ENCODE measurements around the gene BACH2.

The BACH2 gene

DNA sequence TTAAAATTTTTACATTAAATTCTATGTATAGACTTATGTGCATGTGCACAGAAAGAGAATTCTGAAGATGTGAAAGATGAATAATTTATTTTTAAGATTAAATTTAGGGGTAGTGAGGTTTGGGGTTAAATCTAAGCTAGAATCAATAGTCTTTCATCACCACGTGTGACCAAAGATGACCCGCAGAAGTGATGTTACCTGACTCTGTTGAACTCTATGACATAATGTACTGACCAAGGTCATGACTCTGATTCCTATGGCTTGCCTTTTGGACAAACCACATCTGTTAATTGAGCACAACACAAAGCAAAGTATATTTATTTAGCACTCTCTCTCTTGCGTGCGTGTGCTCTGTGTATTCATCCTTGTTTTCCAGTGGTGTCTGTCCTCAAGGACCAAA lies 150.6 kb downstream of the BACH2 start:
- no peak overlapping the region for H3K27ac ChIP-seq
- TF ChIP-seq ZFX (IDR thresholded peaks at IDR 0.05): no peak
- TF ChIP-seq CTCF (conservative IDR thresholded peaks at IDR 0.05): no peak

GRCh38 chr6:90144928-90145555 lies 151.6 kb downstream of the BACH2 start:
- H3K27ac ChIP-seq: no peak overlapping the region
- TF ChIP-seq ZFX (IDR thresholded peaks at IDR 0.05) (no peak), CTCF (conservative IDR thresholded peaks at IDR 0.05) (no peak)

DNA sequence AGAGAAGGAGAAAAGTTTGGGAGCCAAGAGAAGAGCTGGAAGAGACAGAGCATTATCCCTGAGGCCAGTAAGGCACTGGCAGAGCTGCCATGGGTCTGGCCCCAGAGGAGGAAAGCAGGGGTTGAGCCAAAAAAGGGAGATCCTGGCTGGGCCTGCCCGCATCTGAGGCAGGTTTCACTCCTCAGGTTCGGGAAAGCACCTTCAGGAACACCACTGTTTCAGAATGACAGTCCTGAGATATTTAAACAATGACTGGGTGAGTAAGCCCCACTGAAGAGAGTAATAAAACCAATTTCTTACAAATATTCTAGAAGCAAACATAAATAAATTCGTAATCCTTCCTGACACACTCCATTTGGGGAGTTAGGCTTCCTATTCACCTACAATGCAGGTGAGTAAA lies 152.2 kb downstream of the BACH2 start:
- TF ChIP-seq CTCF (conservative IDR thresholded peaks at IDR 0.05): no peak
- TF ChIP-seq ZFX (IDR thresholded peaks at IDR 0.05): no peak
- no peak overlapping the region for H3K27ac ChIP-seq

- no peak for TF ChIP-seq CTCF (conservative IDR thresholded peaks at IDR 0.05)
- TF ChIP-seq ZFX (IDR thresholded peaks at IDR 0.05): no peak
- H3K27ac ChIP-seq: no peak overlapping the region
Observed at GRCh38 chr6:90140683-90141082, 156.0 kb downstream of the BACH2 start.

DNA sequence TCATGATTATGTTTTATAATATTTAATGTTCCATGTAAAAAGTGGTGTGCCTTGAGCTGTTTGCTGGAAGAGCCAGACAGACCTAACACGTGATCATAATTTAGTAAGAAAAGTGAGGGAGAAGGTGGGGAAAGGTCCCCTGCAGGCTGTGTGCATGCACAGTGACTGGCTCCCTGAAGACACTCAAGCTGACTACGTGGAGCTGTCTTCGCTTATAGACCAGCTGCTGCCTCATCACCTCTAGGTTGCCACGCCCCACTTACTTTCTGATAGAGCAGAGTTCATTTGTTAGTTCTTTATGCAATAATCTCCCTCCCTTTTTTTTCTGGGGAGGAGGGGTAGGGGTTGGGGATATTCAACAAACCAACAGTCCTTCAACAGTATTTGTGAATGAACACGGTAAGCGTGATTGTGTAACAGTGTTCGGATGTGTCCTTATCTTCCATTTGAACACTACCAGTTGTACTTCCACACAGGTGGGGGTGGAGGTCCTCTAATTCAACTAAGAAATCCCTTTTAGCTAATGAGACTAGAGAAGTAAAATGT lies 157.3 kb downstream of the BACH2 start:
- TF ChIP-seq CTCF (conservative IDR thresholded peaks at IDR 0.05): no peak
- TF ChIP-seq ZFX (IDR thresholded peaks at IDR 0.05): no peak
- H3K27ac ChIP-seq: no peak overlapping the region

DNA sequence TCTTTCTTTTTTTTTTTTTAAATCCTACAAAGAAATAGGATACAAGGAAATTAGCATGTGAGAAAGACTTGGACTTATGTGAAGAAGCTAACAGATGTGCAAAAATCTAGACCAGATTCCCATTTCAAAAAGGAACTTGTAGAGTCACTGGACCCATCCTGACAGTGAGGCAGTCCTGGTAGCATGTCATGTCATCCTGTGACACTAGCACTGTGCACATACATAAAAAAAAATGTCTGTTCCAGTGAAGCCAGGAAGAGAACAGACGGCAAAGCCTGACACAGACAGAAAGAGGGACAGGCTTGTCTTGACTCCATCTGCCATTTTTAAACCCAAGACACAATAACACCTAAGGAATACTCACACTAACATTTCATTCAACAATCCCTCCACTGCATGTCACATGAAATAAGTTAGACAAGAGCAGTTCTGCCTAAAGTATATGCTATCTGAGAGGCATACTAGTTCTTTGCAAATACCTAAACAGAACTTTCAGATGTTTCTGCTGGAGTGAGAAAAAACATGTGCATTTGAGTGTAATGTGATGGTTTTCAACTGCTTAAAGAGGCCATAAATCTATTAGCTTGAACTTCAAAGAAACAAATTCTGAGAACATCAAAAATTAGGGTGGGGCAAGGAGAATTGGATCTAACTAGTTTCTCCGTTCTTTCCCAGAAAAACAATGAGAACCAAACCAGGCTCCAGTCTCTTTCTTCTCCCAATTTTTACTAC lies 159.6 kb downstream of the BACH2 start:
- TF ChIP-seq CTCF (conservative IDR thresholded peaks at IDR 0.05) (no peak), ZFX (IDR thresholded peaks at IDR 0.05) (no peak)
- no peak overlapping the region for H3K27ac ChIP-seq

DNA sequence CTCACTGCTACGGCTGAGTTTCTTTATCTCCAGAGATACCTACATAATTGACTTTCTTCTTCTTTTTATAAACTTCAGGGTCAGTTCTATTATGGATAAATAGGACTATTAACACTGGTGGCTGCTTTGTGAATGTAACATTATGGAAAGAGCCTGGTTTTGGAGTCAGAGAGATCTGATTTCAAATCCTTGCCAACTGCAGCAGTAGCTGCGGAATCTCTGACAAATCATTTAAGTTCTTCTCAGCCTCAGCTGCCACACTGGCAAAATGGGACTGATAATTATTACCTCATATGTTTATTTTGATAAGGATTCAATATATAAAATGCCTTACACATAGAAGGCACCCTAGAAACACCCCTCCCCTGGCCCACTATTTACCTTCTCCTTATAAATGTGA lies 160.5 kb downstream of the BACH2 start:
- TF ChIP-seq ZFX (IDR thresholded peaks at IDR 0.05) (no peak), CTCF (conservative IDR thresholded peaks at IDR 0.05) (no peak)
- no peak overlapping the region for H3K27ac ChIP-seq

All from C4-2B (cell line).